Colonic mucosa (tissue), 4 donors: ENCODE measurements around the gene PTPN5. TPM values are rescaled to one million over a fixed set of nuclear protein-coding genes. Genes with fewer than 3 reads are reported as not detected.

Experiments
- DNase-seq: peaks from one replicate; pipeline ENCODE4 v3.0.0-alpha.2; 2020
- H3K27ac ChIP-seq: fragments of 200-600 bp; one replicate; pipeline ENCODE4 v1.8.0; 2021
- H3K27me3 ChIP-seq: fragments of 200-600 bp; one replicate; pipeline ENCODE4 v1.8.0; 2021
- H3K36me3 ChIP-seq: fragments of 200-600 bp; one replicate; pipeline ENCODE4 v1.8.0; 2021
- H3K4me1 ChIP-seq: fragments of 200-600 bp; one replicate; pipeline ENCODE4 v1.8.0; 2021; ENCODE audit warnings: mild to moderate bottlenecking
- H3K4me3 ChIP-seq: fragments of 200-600 bp; one replicate; pipeline ENCODE4 v1.8.0; 2021
- H3K9ac ChIP-seq, 2 donors: one replicate each; pipeline ENCODE4 v1.7.0; 2013; ENCODE audit warnings: control low read depth in 2 of 2, low read depth in 2 of 2, low read length in 2 of 2
- H3K9me3 ChIP-seq: fragments of 200-600 bp; one replicate; pipeline ENCODE4 v1.8.0; 2021
- CTCF ChIP-seq: fragments of 200-600 bp; IDR thresholded peaks from one replicate; pipeline ENCODE4 v1.8.0; 2022; ENCODE audit warnings: antibody characterized with exemption, mild to moderate bottlenecking
- intact Hi-C: fragments of 100-400 bp; cut with DNase I; formaldehyde crosslinking; loops from one replicate; pipeline ENCODE4 v1.14.1; 2022
- total RNA-seq, 2 donors: library from RNA; stranded (reverse); fragmentation: NEBNext Ultra II Directional in 1 of 2; extraction: Animal tissue kit (Norgen Biotek cat#: 25700) in 1 of 2; gene quantifications; one replicate each; pipeline ENCODE4 v1.2.1, GENCODE V29; 2021
- donor health status: healthy.
- donor health status: DM: no; HTN: no; CAD: no.
- donor health status: DM: no; HTN: no; CAD: no.

Gene PTPN5
- total RNA-seq, 2 donors from 2014 or later: 0.19 TPM; not detected in 1

- Histone ChIP-seq H3K9ac (no peak overlapping the region), H3K4me3 (no peak overlapping the region), H3K27ac (no peak overlapping the region), H3K36me3 (no peaks in the 10 kb centered on the region), H3K27me3 (no peaks in the 10 kb centered on the region), H3K9me3 (no peaks in the 10 kb centered on the region), H3K4me1 (no peaks in the 10 kb centered on the region)
- no peak for TF ChIP-seq CTCF
- intact Hi-C loops: no loop called here
- no peak for DNase-seq
Measured at GRCh38 chr11:18749681-18750319, 41.8 kb downstream of the PTPN5 start.

GRCh38 chr11:18748766-18749365 lies 42.7 kb downstream of the PTPN5 start:
- no peak overlapping the region for H3K9ac ChIP-seq
- TF ChIP-seq CTCF: no peak
- no peaks in the 10 kb centered on the region for H3K9me3 ChIP-seq
- H3K4me1 ChIP-seq: no peaks in the 10 kb centered on the region
- no peak overlapping the region for H3K4me3 ChIP-seq
- no peak for DNase-seq
- intact Hi-C loops: no loop called here
- no peaks in the 10 kb centered on the region for H3K36me3 ChIP-seq
- H3K27me3 ChIP-seq: no peaks in the 10 kb centered on the region
- no peak overlapping the region for H3K27ac ChIP-seq

GRCh38 chr11:18745251-18745650 lies 46.3 kb downstream of the PTPN5 start:
- TF ChIP-seq CTCF: no peak
- H3K27ac ChIP-seq: no peak overlapping the region
- intact Hi-C loops: no loop called here
- H3K36me3 ChIP-seq: no peaks in the 10 kb centered on the region
- H3K4me3 ChIP-seq: no peak overlapping the region
- H3K4me1 ChIP-seq: no peaks in the 10 kb centered on the region
- H3K27me3 ChIP-seq: no peaks in the 10 kb centered on the region
- DNase-seq: no peak
- no peaks in the 10 kb centered on the region for H3K9me3 ChIP-seq
- H3K9ac ChIP-seq: no peak overlapping the region

- intact Hi-C loops: no loop called here
- Histone ChIP-seq H3K36me3 (no peaks in the 10 kb centered on the region), H3K27ac (no peak overlapping the region), H3K9me3 (no peaks in the 10 kb centered on the region), H3K27me3 (no peaks in the 10 kb centered on the region), H3K4me1 (no peaks in the 10 kb centered on the region), H3K4me3 (no peak overlapping the region), H3K9ac (no peak overlapping the region)
- TF ChIP-seq CTCF: no peak
- no peak for DNase-seq
Measured at GRCh38 chr11:18743900-18744514, 47.6 kb downstream of the PTPN5 start.

- no peak overlapping the region for H3K27ac ChIP-seq
- no peaks in the 10 kb centered on the region for H3K9me3 ChIP-seq
- no peaks in the 10 kb centered on the region for H3K27me3 ChIP-seq
- no peak for DNase-seq
- H3K4me3 ChIP-seq: no peak overlapping the region
- H3K36me3 ChIP-seq: no peaks in the 10 kb centered on the region
- no peak for TF ChIP-seq CTCF
- no peak overlapping the region for H3K9ac ChIP-seq
- H3K4me1 ChIP-seq: no peaks in the 10 kb centered on the region
- intact Hi-C loops: no loop called here
Measured at GRCh38 chr11:18743365-18743764, 48.2 kb downstream of the PTPN5 start.
